Mesodermal cell (in vitro differentiated cells): Measurements from ENCODE around the gene DPP8.
"Not testable (repeated sequence)": the region's sequence is repeated elsewhere in the genome, so short reads cannot be mapped to it uniquely, and the experiment has no call there.

Source experiments
- H3K27ac ChIP-seq: 2 replicates; pipeline ENCODE4 v1.7.0; 2013; ENCODE audit warnings: mild to moderate bottlenecking, low read depth, low read length, moderate library complexity; ENCODE audit not compliant: severe bottlenecking
- H3K36me3 ChIP-seq: 2 replicates; pipeline ENCODE4 v1.7.1; 2013; ENCODE audit warnings: mild to moderate bottlenecking, low read length, moderate library complexity; ENCODE audit not compliant: control insufficient read depth, insufficient read depth
- H3K4me1 ChIP-seq: one replicate; pipeline ENCODE4 v1.7.1; 2013; ENCODE audit warnings: mild to moderate bottlenecking, low read length; ENCODE audit not compliant: insufficient read depth, control insufficient read depth, poor library complexity, severe bottlenecking
- H3K4me3 ChIP-seq: 2 replicates; pipeline ENCODE4 v1.7.0; 2013; ENCODE audit warnings: low read length, control low read depth, mild to moderate bottlenecking; ENCODE audit not compliant: insufficient read depth, poor library complexity, severe bottlenecking; ENCODE audit errors: extremely low read depth
- H3K9me3 ChIP-seq: 2 replicates; pipeline ENCODE4 v1.7.1; 2013; ENCODE audit warnings: mild to moderate bottlenecking, low read length, moderate library complexity; ENCODE audit not compliant: control insufficient read depth
- WGBS, 2 experiments: methylation state at CpG; one replicate each; pipeline ENCODE4 v1.1.5; 2013; ENCODE audit warnings: missing lambda C conversion rate in 2 of 2; ENCODE audit not compliant: insufficient coverage in 2 of 2; 5-methylcytosine and 5-hydroxymethylcytosine counted together

The DPP8 gene

GRCh38 chr15:65404186-65404872 lies 113.2 kb downstream of the DPP8 start:
- Histone ChIP-seq H3K4me1 (peaks cover 12% of the 10 kb centered on the region), H3K4me3 (no peak overlapping the region), H3K36me3 (peaks cover 8% of the 10 kb centered on the region), H3K9me3 (no peaks in the 10 kb centered on the region), H3K27ac (no peak overlapping the region)
- 56 to 60% methylated on average over 5 of the region's 6 CpGs for WGBS, 2 experiments

- Histone ChIP-seq H3K4me1 (peaks cover 14% of the 10 kb centered on the region), H3K9me3 (no peaks in the 10 kb centered on the region), H3K36me3 (peaks cover 8% of the 10 kb centered on the region), H3K4me3 (no peak overlapping the region), H3K27ac (no peak overlapping the region)
- 94% methylated on average over 2 to 3 of the region's 4 CpGs for WGBS, 2 experiments
Observed at GRCh38 chr15:65402961-65403360, 114.5 kb downstream of the DPP8 start.

GRCh38 chr15:65401611-65402240 lies 115.8 kb downstream of the DPP8 start:
- no peak overlapping the region for H3K27ac ChIP-seq

GRCh38 chr15:65400760-65401610 lies 116.5 kb downstream of the DPP8 start:
- WGBS, 2 experiments, result 24 to 34% methylated on average over 10 to 11 of the region's 11 CpGs
- no peaks in the 10 kb centered on the region for H3K9me3 ChIP-seq
- H3K4me1 ChIP-seq, result peaks cover 14% of the 10 kb centered on the region
- no peak overlapping the region for H3K4me3 ChIP-seq
- H3K36me3 ChIP-seq, result peaks cover 8% of the 10 kb centered on the region
- H3K27ac ChIP-seq, result peak overlapping the region; percentile 82

More at GRCh38 chr15:65401611-65402240, 115.8 kb downstream of the DPP8 start:
- H3K4me3 ChIP-seq, result no peak overlapping the region
- WGBS, 2 experiments, result 84 to 88% methylated on average over 6 to 7 of the region's 8 CpGs
- H3K9me3 ChIP-seq, result no peaks in the 10 kb centered on the region
- H3K4me1 ChIP-seq, result peaks cover 14% of the 10 kb centered on the region
- peaks cover 8% of the 10 kb centered on the region for H3K36me3 ChIP-seq

- Histone ChIP-seq H3K27ac (no peak overlapping the region), H3K9me3 (no peaks in the 10 kb centered on the region), H3K36me3 (peaks cover 9% of the 10 kb centered on the region), H3K4me1 (peaks cover 14% of the 10 kb centered on the region), H3K4me3 (no peak overlapping the region)
- WGBS, 2 experiments, result 89 to 90% methylated on average over 2 of the region's 2 CpGs
Observed at GRCh38 chr15:65399997-65400396, 117.5 kb downstream of the DPP8 start.

GRCh38 chr15:65399001-65399706 lies 118.3 kb downstream of the DPP8 start:
- 86 to 95% methylated on average over 5 to 6 of the region's 11 CpGs for WGBS, 2 experiments
- Histone ChIP-seq H3K4me1 (peaks cover 14% of the 10 kb centered on the region), H3K9me3 (no peaks in the 10 kb centered on the region), H3K4me3 (no peak overlapping the region), H3K27ac (no peak overlapping the region), H3K36me3 (peaks cover 13% of the 10 kb centered on the region)

- H3K4me3 ChIP-seq, H3K27ac ChIP-seq, H3K9me3 ChIP-seq: not testable (repeated sequence)
- H3K36me3 ChIP-seq, result peaks cover 15% of the 10 kb centered on the region
- WGBS, 2 experiments, result 97 to 98% methylated on average over 7 to 12 of the region's 16 CpGs
- H3K4me1 ChIP-seq, result peaks cover 14% of the 10 kb centered on the region
Observed at GRCh38 chr15:65398486-65398885, 119.0 kb downstream of the DPP8 start.

- peaks cover 21% of the 10 kb centered on the region for H3K36me3 ChIP-seq
Observed at GRCh38 chr15:65396965-65397317, 120.5 kb downstream of the DPP8 start.

GRCh38 chr15:65396283-65396964 lies 121.1 kb downstream of the DPP8 start:
- WGBS, 2 experiments, result 90 to 92% methylated on average over 30 to 34 of the region's 34 CpGs
- Histone ChIP-seq H3K4me1 (peaks cover 11% of the 10 kb centered on the region), H3K27ac (no peak overlapping the region), H3K36me3 (peaks cover 22% of the 10 kb centered on the region), H3K4me3 (no peak overlapping the region), H3K9me3 (no peaks in the 10 kb centered on the region)

More at GRCh38 chr15:65396965-65397317, 120.5 kb downstream of the DPP8 start:
- no peak overlapping the region for H3K27ac ChIP-seq
- 88 to 95% methylated on average over 5 to 6 of the region's 10 CpGs for WGBS, 2 experiments
- H3K9me3 ChIP-seq, result no peaks in the 10 kb centered on the region
- no peak overlapping the region for H3K4me3 ChIP-seq
- peaks cover 14% of the 10 kb centered on the region for H3K4me1 ChIP-seq
